Activated T-helper 2 cell treated with anti-CD3 and anti-CD28 coated beads, Interferon-gamma antibody, Interleukin-2, Interleukin-4, amounts not matched to agents 10 μg/mL and 5 μg/mL and 100 μg/mL, durations not matched to agents 14 hours and 24 hours and 36 hours (primary cell): ENCODE results near the gene PER3. TPM values are rescaled to one million over a fixed set of nuclear protein-coding genes. Genes with fewer than 3 reads are reported as not detected.
A peak's percentile ranks its signal among the peaks of the same experiment; 100 is the strongest.

ENCODE experiments used
- DNase-seq: peaks from one replicate; pipeline ENCODE4 v3.0.0; 2021; ENCODE audit warnings: low spot score
- H3K27ac Mint-ChIP-seq: one replicate; pipeline ENCODE4 v1.8.0; 2021; ENCODE audit warnings: mixed read lengths
- H3K27me3 Mint-ChIP-seq: one replicate; pipeline ENCODE4 v1.8.0; 2021; ENCODE audit warnings: low read depth, mixed read lengths
- H3K36me3 Mint-ChIP-seq: one replicate; pipeline ENCODE4 v1.8.0; 2021; ENCODE audit warnings: low read depth, mixed read lengths
- H3K4me1 Mint-ChIP-seq: one replicate; pipeline ENCODE4 v1.8.0; 2021; ENCODE audit warnings: low read depth, mixed read lengths
- H3K4me3 Mint-ChIP-seq: one replicate; pipeline ENCODE4 v1.8.0; 2021; ENCODE audit warnings: low read depth, mild to moderate bottlenecking, moderate library complexity, mixed read lengths
- H3K9me3 Mint-ChIP-seq: one replicate; pipeline ENCODE4 v1.8.0; 2021; ENCODE audit warnings: mixed read lengths
- intact Hi-C: fragments of 100-400 bp; cut with micrococcal nuclease; formaldehyde crosslinking; loops from one replicate; pipeline ENCODE4 v1.15.1; 2023
- total RNA-seq: library from RNA; stranded (reverse); gene quantifications from 2 replicates; pipeline ENCODE4 v1.2.3, GENCODE V29; 2022

The PER3 gene
- total RNA-seq, 1 donor from 2014 or later: 4.5 TPM

- H3K4me3 Mint-ChIP-seq: no peak overlapping the region
- H3K4me1 Mint-ChIP-seq: peaks cover 8% of the 10 kb centered on the region
- no peaks in the 10 kb centered on the region for H3K27me3 Mint-ChIP-seq
- no peak for DNase-seq
- peaks cover 3% of the 10 kb centered on the region for H3K36me3 Mint-ChIP-seq
- intact Hi-C loops: no loop called here
- no peaks in the 10 kb centered on the region for H3K9me3 Mint-ChIP-seq
- H3K27ac Mint-ChIP-seq: no peak overlapping the region
Observed at GRCh38 chr1:7821282-7821681, 37.2 kb downstream of the PER3 start.

GRCh38 chr1:7824701-7825100 is 40.6 kb downstream of the PER3 start:
- H3K4me1 Mint-ChIP-seq: peaks cover 20% of the 10 kb centered on the region
- H3K4me3 Mint-ChIP-seq: no peak overlapping the region
- peaks cover 6% of the 10 kb centered on the region for H3K36me3 Mint-ChIP-seq
- H3K9me3 Mint-ChIP-seq: no peaks in the 10 kb centered on the region
- H3K27ac Mint-ChIP-seq: no peak overlapping the region
- intact Hi-C loops: no loop called here
- DNase-seq: no peak
- no peaks in the 10 kb centered on the region for H3K27me3 Mint-ChIP-seq

- H3K4me3 Mint-ChIP-seq: peak overlapping the region; percentile 93
- peaks cover 25% of the 10 kb centered on the region for H3K4me1 Mint-ChIP-seq
- intact Hi-C loops: no loop called here
- peaks cover 13% of the 10 kb centered on the region for H3K36me3 Mint-ChIP-seq
- H3K9me3 Mint-ChIP-seq: no peaks in the 10 kb centered on the region
- DNase-seq: no peak
- H3K27ac Mint-ChIP-seq: peak overlapping the region; percentile 35
- H3K27me3 Mint-ChIP-seq: no peaks in the 10 kb centered on the region
Observed at GRCh38 chr1:7826363-7826762, 42.3 kb downstream of the PER3 start.

- no peaks in the 10 kb centered on the region for H3K27me3 Mint-ChIP-seq
- peaks cover 10% of the 10 kb centered on the region for H3K36me3 Mint-ChIP-seq
Observed at GRCh38 chr1:7827126-7827955, 43.2 kb downstream of the PER3 start.

GRCh38 chr1:7831458-7831857 is 47.4 kb downstream of the PER3 start:
- Mint-ChIP-seq H3K36me3 (peaks cover 17% of the 10 kb centered on the region), H3K9me3 (no peaks in the 10 kb centered on the region), H3K4me3 (no peak overlapping the region), H3K27me3 (no peaks in the 10 kb centered on the region), H3K27ac (no peak overlapping the region), H3K4me1 (peaks cover 21% of the 10 kb centered on the region)
- intact Hi-C loops: no loop called here
- no peak for DNase-seq

More at GRCh38 chr1:7827126-7827955, 43.2 kb downstream of the PER3 start:
- DNase-seq: peak; percentile 34
- intact Hi-C loops: no loop called here
- Mint-ChIP-seq H3K9me3 (no peaks in the 10 kb centered on the region), H3K4me1 (peaks cover 28% of the 10 kb centered on the region), H3K27ac (peak overlapping the region; percentile 95), H3K4me3 (peak overlapping the region; percentile 93)

GRCh38 chr1:7833035-7833434 is 48.9 kb downstream of the PER3 start:
- Mint-ChIP-seq H3K36me3 (peaks cover 23% of the 10 kb centered on the region), H3K4me3 (no peak overlapping the region), H3K27me3 (no peaks in the 10 kb centered on the region), H3K4me1 (peaks cover 19% of the 10 kb centered on the region), H3K9me3 (peaks cover 5% of the 10 kb centered on the region), H3K27ac (no peak overlapping the region)
- intact Hi-C loops: no loop called here
- no peak for DNase-seq

- Mint-ChIP-seq H3K27me3 (no peaks in the 10 kb centered on the region), H3K36me3 (peaks cover 41% of the 10 kb centered on the region), H3K4me1 (peaks cover 4% of the 10 kb centered on the region), H3K4me3 (no peak overlapping the region), H3K9me3 (peaks cover 25% of the 10 kb centered on the region), H3K27ac (no peak overlapping the region)
- DNase-seq: no peak
- intact Hi-C loops: no loop called here
Observed at GRCh38 chr1:7838714-7839113, 54.6 kb downstream of the PER3 start.

GRCh38 chr1:7839526-7839925 is 55.4 kb downstream of the PER3 start:
- H3K9me3 Mint-ChIP-seq: peaks cover 25% of the 10 kb centered on the region
- H3K4me1 Mint-ChIP-seq: peaks cover 4% of the 10 kb centered on the region
- peaks cover 41% of the 10 kb centered on the region for H3K36me3 Mint-ChIP-seq
- H3K27me3 Mint-ChIP-seq: no peaks in the 10 kb centered on the region
- intact Hi-C loops: no loop called here
- no peak overlapping the region for H3K27ac Mint-ChIP-seq
- no peak for DNase-seq
- H3K4me3 Mint-ChIP-seq: no peak overlapping the region

- intact Hi-C loops: no loop called here
- no peak overlapping the region for H3K27ac Mint-ChIP-seq
- DNase-seq: no peak
- peaks cover 4% of the 10 kb centered on the region for H3K4me1 Mint-ChIP-seq
- no peak overlapping the region for H3K4me3 Mint-ChIP-seq
- H3K9me3 Mint-ChIP-seq: peaks cover 22% of the 10 kb centered on the region
- H3K27me3 Mint-ChIP-seq: no peaks in the 10 kb centered on the region
- H3K36me3 Mint-ChIP-seq: peaks cover 30% of the 10 kb centered on the region
Observed at GRCh38 chr1:7842517-7842916, 58.4 kb downstream of the PER3 start.

GRCh38 chr1:7845761-7846160 is 61.7 kb downstream of the PER3 start:
- Mint-ChIP-seq H3K4me1 (peaks cover 4% of the 10 kb centered on the region), H3K9me3 (no peaks in the 10 kb centered on the region)
- intact Hi-C loops: no loop called here

GRCh38 chr1:7846656-7847055 is 62.6 kb downstream of the PER3 start:
- Mint-ChIP-seq H3K4me3 (no peak overlapping the region), H3K36me3 (no peaks in the 10 kb centered on the region), H3K9me3 (no peaks in the 10 kb centered on the region), H3K4me1 (peaks cover 4% of the 10 kb centered on the region), H3K27me3 (peaks cover 5% of the 10 kb centered on the region), H3K27ac (no peak overlapping the region)
- intact Hi-C loops: no loop called here
- DNase-seq: no peak

More at GRCh38 chr1:7845761-7846160, 61.7 kb downstream of the PER3 start:
- H3K36me3 Mint-ChIP-seq: peaks cover 3% of the 10 kb centered on the region
- no peak overlapping the region for H3K4me3 Mint-ChIP-seq
- DNase-seq: no peak
- H3K27me3 Mint-ChIP-seq: peaks cover 5% of the 10 kb centered on the region
- no peak overlapping the region for H3K27ac Mint-ChIP-seq

GRCh38 chr1:7847599-7847998 is 63.5 kb downstream of the PER3 start:
- no peak overlapping the region for H3K4me3 Mint-ChIP-seq
- intact Hi-C loops: no loop called here
- H3K27ac Mint-ChIP-seq: no peak overlapping the region
- no peak for DNase-seq
- H3K9me3 Mint-ChIP-seq: no peaks in the 10 kb centered on the region
- peaks cover 6% of the 10 kb centered on the region for H3K27me3 Mint-ChIP-seq
- H3K36me3 Mint-ChIP-seq: no peaks in the 10 kb centered on the region
- H3K4me1 Mint-ChIP-seq: peaks cover 2% of the 10 kb centered on the region

- Mint-ChIP-seq H3K4me1 (no peaks in the 10 kb centered on the region), H3K27me3 (peaks cover 14% of the 10 kb centered on the region), H3K9me3 (no peaks in the 10 kb centered on the region), H3K4me3 (no peak overlapping the region), H3K27ac (no peak overlapping the region), H3K36me3 (no peaks in the 10 kb centered on the region)
- DNase-seq: no peak
- intact Hi-C loops: no loop called here
Observed at GRCh38 chr1:7850786-7851185, 66.7 kb downstream of the PER3 start.
